HG03175 (cell line): ENCODE results near the gene GRK1.
"Not testable (repeated sequence)": the region's sequence is repeated elsewhere in the genome, so short reads cannot be mapped to it uniquely, and the experiment has no call there.

ENCODE experiments used
- ATAC-seq: cut with Tn5 transposase; IDR thresholded peaks from one replicate; pipeline ENCODE4 v1.9.1; 2021; ENCODE audit warnings: mild to moderate bottlenecking, moderate library complexity; ENCODE audit not compliant: unreplicated experiment

The GRK1 gene

DNA sequence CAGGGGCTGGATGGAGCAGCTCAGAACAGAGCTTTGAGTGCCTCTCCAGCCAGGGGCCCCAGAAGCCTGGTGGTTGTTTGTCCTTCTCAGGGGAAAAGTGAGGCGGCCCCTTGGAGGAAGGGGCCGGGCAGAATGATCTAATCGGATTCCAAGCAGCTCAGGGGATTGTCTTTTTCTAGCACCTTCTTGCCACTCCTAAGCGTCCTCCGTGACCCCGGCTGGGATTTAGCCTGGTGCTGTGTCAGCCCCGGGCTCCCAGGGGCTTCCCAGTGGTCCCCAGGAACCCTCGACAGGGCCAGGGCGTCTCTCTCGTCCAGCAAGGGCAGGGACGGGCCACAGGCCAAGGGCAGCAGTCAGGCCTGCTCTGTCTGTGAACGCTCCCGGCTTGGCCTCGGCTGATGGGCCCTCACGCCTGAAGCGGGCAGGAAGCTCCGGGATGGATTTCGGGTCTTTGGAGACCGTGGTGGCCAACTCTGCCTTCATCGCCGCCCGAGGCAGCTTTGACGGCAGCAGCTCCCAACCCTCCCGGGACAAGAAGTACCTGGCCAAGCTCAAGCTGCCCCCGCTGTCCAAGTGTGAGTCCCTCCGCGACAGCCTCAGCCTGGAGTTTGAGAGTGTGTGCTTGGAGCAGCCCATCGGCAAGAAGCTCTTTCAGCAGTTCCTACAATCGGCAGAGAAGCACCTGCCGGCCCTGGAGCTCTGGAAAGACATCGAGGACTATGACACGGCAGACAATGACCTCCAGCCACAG lies at the start of gene GRK1:
TSS of gene GRK1 (plus strand) at position 269 of the 751 bp plus-strand sequence. CDS start at position 437, 168 bp downstream.
- ATAC-seq, result no peak

DNA sequence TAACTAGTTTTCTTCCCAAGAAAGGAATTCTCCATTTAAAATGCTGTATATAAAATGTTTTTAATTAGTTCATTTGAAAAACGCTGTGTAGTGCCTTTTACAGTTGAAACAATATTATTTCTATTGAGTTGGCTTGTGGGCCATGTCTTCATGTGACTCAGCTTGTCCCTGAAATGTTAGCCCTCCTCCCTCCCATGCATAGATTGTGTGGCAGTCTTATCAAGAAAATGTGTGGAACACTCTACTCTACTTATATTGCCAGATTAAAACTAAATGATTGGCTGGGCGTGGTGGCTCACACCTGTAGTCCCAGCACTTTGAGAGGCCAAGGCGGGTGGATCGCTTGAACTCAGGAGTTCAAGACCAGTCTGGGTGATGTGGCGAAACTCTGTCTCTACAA lies 49.1 kb upstream of the GRK1 start:
- no peak for ATAC-seq

DNA sequence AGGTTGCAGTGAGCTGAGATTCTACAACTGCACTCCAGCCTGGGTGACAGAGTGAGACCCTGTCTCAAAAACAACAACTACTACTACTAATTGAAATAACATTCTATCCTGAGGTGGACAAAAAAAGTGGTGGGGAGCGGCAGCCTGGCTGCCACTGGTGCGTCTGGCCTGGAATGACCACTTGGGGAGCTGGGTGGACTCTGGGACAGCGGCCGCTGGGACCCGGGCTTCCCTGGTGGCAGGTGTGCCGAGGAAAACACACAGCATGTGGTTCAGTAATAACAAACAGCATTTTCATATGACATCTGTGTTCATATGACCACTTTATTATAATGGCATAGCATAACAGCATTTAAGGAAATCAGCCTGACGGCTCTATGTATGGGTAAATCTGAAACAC lies 48.6 kb upstream of the GRK1 start:
- no peak for ATAC-seq

DNA sequence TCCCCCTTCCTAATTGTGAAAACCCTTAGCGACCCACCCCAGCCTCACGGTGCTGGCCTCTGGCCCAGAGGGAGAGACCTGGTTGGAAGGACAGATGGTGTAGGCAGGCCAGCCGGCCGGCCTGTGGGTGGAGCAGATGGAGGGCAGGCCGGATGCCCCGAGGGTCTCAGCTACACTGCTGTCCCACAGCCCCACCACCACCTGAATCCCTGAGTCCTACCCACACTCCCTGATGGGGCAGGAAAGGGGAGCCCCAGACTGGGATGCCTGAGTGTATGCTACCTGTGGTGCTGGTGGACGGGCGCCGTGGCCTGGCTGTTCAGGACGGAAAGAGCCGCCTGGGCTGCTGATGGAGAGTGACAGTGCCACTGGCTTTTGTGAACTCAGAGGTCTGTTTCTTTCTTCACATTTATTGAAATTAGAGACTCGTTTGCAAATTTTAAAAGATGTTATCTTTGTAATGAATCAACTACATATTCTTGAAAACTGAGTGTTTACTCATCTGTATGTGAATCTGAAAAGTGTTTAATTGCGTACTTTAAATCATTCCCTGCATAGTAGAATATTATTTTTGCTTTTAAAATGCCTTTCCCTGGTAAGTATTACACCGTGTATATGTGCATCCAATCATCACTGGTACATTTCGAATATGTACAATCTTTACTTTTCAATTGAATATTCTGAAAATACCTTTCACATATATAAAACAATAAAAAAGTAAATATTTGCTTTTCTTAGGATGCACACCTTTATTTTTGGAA lies 46.8 kb upstream of the GRK1 start:
- ATAC-seq, result no peak

DNA sequence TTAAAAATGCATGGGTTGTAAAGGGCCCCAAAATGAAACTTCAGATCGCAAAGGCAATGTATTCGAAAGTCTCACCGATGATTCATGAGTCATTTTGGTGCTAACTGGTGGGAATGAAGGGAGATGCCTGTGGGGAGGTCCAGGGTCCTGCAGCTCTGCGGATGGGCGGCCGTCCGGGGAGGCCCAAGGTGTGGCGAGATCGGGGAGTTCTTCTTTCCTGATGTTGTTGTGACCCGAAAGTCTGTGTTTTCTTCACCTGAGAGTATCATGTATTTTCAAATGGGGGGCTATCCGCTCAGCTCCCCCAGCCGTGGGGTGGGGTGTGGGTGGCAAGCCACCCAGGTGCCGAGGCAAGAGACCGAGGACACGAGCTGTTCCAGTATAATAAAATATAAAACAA lies 46.0 kb upstream of the GRK1 start:
- no peak for ATAC-seq

DNA sequence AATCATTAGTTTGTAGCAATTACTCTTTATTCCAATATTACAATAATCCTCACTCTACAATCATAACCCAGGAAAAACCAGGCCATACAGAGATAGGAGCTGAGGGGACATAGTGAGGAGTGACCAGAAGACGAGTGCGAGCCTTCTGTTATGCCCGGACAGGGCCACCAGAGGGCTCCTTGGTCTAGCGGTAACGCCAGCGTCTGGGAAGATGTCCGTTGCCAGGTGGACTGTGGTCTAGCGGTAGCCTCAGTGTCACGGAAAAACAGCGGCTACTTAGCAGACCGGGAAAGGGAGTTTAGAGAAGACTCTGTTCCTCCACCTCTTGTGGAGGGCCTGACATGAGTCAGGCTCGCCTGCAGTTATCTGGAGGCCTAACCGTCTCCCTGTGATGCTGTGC lies 45.5 kb upstream of the GRK1 start:
- ATAC-seq, result not testable (repeated sequence)

DNA sequence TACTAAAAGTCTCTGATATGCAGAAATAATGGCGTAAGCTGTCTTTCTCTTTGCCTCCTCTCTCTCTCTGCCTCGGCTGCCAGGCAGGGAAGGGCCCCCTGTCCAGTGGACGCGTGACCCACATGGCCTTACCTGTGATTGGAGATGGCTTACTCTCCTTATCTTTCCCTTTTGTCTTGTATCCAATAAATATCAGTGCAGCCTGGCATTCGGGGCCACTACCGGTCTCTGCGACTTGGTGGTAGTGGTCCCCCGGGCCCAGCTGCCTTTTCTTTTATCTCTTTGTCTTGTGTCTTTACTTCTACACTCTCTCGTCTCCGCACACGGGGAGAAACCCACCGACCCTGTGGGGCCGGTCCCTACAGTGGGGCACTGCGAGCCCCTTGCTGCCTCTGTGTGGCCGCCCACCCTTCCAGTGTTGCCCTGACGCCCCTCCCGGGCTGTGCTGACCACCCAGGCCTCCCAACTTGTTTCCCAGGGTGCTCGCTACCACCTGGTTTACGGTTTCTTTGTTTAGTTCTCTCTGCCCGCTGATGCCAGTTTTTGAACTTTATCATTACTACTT lies 45.0 kb upstream of the GRK1 start:
- not testable (repeated sequence) for ATAC-seq

DNA sequence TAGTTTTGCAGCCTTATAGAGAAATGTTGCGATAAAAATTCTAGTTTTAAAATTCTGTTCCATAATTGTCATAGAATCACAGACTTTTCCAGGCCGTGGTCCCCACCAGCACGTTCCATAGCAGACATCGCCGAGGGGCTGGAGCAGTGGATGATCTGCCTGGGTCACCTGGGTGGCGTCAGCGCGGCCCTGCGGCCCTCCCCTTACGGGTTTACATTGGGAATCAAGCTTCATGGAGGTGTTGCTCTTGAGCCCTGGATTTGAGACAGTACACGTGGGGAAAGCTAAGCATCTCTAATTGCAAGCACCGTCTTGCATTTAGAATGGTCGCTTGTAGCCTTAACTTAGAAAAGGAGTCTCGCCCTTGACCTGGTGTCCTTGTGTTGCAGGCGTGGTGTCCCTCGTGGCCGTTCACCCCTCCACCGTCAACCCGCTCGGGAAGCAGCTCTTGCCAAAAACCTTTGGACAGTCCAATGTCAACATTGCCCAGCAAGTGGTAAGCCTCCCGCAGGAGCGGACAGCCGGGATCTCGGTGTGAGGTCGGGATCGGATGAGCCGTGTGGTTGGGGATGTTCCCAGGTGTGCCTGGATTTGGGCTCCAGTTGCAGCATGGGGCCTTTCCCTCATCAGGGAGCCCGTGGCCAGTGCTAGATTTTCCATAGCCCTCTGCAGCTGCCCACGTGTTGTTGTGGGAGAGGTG lies 44.1 kb upstream of the GRK1 start:
- no peak for ATAC-seq

DNA sequence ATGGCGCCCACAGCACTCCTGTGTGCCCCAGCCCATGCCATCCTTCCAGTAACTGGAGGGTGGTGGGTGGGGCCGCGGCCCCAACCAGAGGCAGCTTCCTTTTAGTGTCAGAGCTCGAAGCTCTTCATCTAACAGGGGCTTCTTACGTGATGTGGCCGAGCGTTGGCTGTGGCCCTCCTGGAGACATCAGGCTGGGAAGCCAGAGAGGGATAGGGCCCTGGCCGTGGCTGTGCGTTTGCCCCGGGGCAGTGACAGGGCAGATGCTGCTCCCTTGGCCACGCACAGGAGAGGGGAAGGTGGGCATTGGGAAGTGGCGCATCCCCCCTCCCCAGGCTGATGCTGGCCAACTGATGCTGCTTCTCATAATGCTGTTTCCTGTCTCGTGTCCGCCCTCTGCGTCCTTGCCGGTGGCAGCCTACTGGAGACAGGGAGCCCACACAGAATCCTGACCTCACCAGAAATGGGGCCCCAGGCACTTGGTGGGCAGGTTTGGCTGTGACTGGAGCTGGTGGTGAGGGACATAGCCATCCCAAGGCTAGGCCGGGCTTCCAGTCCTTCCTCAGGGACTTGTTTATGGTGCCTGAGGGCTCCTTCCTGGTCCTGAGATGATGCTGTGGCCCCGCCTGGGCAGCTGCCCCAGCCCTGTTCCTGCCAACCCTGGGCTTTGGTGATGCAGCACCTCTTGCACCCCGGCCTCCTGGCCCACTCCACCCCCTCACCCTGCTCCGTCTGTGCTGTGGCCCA lies 43.4 kb upstream of the GRK1 start:
- ATAC-seq, result no peak

DNA sequence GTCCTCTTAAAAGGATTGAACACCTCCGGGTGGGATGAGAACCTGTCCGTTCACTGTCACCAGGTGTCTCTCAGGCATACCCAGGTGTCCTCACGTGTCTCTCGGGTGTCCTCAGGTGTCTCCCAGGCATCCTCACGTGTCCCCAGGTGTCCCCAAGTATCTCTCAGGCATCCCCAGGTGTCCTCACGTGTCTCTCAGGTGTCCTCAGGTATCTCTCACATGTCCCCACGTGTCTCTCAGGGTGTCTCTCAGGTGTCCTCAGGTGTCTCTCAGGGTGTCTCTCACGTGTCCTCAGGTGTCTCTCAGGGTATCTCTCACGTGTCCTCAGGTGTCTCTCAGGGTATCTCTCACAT lies 42.8 kb upstream of the GRK1 start:
- ATAC-seq, result no peak

DNA sequence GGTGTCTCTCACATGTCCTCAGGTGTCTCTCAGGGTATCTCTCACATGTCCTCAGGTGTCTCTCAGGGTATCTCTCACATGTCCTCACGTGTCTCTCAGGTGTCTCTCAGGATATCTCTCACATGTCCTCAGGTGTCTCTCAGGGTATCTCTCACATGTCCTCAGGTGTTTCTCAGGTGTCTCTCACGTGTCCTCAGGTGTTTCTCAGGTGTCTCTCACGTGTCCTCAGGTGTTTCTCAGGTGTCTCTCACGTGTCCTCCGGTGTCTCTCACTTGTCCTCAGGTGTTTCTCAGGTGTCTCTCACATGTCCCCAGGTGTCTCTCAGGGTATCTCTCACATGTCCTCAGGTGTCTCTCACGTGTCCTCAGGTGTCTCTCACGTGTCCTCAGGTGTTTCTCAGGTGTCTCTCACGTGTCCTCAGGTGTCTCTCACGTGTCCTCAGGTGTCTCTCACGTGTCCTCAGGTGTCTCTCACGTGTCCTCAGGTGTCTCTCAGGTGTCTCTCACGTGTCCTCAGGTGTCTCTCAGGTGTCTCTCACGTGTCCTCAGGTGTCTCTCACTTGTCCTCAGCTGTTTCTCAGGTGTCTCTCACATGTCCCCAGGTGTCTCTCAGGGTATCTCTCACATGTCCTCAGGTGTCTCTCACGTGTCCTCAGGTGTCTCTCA lies 42.2 kb upstream of the GRK1 start:
- ATAC-seq, result not testable (repeated sequence)

DNA sequence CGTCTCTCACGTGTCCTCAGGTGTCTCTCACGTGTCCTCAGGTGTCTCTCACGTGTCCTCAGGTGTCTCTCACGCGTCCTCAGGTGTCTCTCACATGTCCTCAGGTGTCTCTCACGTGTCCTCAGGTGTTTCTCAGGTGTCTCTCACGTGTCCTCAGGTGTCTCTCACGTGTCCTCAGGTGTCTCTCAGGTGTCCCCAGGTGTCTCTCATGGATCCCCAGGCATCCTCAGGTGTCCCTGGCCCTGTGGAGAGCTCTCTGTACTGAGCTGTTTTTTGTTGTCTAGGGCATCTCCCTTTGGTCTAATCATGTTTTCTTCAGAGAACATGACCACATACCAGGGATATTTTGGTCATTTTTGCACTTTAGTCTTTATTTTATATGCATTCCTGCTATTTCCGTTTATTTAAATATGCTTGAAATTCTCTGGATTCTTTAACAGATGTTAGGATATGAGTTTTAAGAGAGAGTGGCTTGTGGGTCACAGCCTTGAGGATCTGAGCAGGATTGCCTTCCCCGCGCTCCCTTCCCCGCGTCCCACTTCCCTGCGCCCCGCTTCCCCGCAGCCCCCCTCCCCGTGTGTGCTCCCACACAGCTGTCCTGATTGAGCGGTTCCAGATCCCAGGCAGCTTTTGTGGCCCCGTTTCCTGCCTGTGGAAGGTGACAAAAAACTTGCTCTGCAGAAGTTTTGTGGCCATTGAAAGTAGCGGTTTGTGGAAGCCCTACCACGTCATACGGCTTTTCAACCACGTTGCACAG lies 40.9 kb upstream of the GRK1 start:
- ATAC-seq, result no peak

DNA sequence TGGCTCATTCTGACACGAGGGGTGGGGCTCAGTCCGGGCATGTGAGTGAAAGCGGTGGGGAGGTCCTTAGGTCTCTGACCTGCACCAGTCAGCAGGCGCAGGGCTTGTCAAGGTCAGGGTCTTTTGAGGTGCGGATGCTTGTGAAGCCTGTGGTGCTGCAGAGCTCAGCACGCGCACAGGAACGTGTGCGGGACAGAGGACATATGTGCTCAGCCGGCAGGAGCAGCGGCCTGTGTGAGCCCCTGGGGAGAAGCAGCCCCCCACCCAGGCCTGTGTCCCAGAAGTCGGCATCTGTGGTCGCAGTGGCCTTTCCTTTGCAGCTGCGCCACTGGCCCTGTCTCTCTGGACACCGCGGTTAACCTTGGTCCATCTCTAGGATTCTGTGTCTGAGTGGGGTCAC lies 39.9 kb upstream of the GRK1 start:
- ATAC-seq, result no peak

DNA sequence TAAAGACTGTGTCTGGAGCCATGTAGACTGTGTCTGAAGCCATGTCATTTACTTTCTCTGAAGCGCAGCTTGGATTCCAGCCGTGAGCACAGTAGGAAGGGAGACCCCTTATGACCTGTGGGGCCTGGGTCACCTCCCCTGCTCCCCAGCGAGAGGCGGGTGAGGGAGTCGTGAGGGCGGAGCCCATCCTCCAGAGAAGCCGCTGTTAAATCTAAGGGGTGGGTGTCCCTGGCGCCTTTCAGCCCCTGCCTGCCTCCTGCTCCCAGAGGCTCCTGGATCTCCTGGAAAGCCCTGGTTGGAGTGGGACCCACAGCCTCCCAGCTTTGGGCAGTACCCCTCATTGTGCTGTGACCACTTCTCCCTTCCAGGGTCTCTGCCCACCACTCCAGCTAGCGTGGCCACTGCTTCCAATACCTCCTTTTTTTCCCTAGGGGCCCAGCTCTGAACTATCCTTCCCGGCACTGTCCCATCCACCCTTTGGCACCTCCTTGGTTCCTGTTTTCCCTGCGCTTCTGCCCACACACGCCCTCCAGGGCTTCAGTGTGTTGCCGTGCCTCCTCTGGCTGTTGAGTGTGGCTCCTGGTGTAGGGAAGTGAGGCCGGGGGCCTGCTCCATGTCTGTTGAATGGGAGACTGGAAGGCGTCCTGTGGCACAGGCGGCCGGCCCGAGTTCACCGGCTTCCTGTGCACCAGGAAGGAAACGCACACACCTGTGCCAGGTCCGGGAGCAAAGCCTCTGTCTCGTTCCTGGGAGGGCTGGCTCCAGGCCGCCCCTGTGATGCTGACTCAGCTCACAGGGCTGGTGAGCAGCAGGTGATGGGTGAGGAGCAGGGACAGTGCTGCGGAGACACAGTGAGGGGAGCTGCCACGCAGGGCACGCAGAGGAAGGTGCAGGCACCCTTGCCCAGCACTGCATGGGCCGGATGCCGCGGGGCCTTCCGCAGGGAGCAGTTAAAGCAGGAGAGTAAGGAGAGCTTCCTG lies 38.4 kb upstream of the GRK1 start:
- no peak for ATAC-seq

DNA sequence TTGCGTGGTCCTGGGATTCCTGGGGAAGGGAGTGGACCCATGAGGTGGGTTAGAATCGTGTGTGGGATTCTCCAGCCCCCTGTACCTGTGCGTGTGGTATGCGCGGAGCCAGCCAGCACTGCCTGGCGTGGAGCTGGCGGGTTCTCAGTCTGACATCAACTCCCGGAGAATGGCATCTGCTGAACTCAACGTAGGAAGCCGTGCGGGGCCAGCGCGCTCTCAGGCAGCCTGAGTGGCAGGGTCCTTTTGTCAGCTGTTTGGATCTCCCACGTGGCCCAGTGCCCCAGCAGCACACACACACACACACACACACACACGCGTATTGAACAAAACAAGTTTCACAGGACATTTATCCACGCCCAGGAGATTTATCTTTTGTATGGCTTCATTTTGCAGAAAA lies 37.2 kb upstream of the GRK1 start:
- ATAC-seq, result no peak

DNA sequence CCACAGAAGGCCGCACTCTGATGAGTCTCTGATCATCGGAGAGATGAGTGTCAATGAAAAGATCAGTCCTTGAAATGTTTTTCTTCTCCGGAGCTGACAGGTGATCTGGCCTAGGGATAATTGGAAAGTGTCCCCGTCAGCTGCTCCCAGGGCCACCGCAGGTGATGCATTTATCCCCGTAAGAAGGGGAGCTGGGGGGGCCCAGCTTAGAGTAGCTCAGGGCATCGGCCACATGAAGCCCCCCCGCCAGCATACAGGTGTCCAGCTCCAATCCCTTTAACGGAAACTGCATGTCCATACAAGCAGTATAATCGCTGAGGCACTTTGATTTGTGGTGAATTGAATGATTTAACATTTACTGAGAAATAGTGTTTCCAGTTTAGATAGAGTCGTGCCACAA lies 36.7 kb upstream of the GRK1 start:
- ATAC-seq, result no peak

DNA sequence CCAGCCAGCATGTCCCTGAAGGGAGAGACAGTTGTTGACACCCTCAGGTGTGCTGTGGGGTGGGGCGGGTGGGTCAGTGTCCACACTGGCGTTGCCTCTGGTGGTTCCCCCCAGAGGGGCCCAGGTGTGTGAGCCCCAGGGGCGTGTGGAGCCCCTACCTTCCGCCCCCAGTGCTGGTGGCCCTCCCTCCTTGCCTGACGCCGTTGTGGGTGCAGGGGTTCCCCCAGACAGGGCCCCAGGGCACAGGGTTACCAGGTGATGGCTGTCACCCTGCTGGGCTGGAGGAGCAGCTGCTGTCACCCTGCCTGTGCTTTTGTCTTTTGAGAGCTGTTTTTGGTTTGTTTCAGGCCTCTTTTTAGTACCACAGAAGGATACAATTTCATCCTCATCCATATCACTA lies 36.2 kb upstream of the GRK1 start:
- no peak for ATAC-seq

DNA sequence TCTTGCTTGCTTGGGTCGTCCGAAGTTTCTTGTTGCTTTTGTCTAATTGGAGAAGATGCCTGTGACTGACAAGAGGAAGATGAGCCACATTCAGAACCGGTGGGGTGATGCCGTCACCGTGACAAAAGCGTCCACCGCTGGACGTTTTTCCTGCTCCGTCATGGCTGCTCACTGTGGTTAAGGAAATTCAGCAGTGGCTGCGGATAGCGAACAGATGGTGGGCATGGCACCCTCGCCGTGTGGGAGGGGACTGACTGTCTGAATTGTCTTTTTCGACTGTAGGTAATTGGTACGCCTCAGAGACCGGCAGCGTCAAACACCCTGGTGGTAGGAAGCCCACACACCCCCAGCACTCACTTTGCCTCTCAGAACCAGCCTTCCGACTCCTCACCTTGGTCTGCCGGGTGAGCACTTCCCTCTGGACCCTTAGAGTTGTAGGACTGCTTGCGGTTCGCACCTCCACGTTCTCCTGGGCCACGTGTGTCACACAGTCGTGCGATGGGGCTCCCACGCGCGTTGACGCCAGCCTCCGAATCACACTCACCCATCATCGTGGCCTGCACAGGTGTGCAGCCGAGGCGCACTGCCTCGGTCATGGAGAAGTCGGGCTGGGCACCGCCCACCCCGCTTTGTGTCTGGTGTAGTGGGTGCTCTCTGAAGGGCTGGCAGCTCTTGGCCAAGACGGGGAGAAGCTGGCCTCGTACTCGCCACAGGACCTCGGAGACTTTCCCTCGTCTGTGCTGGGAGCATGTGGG lies 35.5 kb upstream of the GRK1 start:
- no peak for ATAC-seq
